Neural cell (in vitro differentiated cells): ENCODE results near the gene PPFIBP1. TPM values are rescaled to one million over a fixed set of nuclear protein-coding genes. Genes with fewer than 3 reads are reported as not detected.

ENCODE experiments used
- H2AFZ ChIP-seq: fragments of 200-600, 300-800 bp; sonication (generic), shearing (Covaris generic); 2 replicates; pipeline ENCODE4 v1.6.0; 2014; ENCODE audit warnings: low read depth, mild to moderate bottlenecking, antibody characterized with exemption, low read length, moderate library complexity
- H3F3A ChIP-seq: fragments of 200-600 bp; shearing (Covaris generic); 2 replicates; pipeline ENCODE4 v1.6.1; 2016; ENCODE audit warnings: mild to moderate bottlenecking, moderate library complexity, mixed read lengths, antibody characterized with exemption, low read length; ENCODE audit not compliant: insufficient read depth, poor library complexity, severe bottlenecking
- H3K27ac ChIP-seq: fragments of 200-600, 300-800 bp; sonication (generic), shearing (Covaris generic); 2 replicates; pipeline ENCODE4 v1.5.1; 2014; ENCODE audit warnings: mild to moderate bottlenecking, low read length, moderate library complexity
- H3K27me3 ChIP-seq: fragments of 300-800, 200-600 bp; sonication (generic), shearing (Covaris generic); 2 replicates; pipeline ENCODE4 v1.6.0; 2014; ENCODE audit warnings: mild to moderate bottlenecking, low read depth, low read length, moderate library complexity; ENCODE audit not compliant: insufficient read depth
- H3K36me3 ChIP-seq: fragments of 300-800, 200-600 bp; sonication (generic), shearing (Covaris generic); 2 replicates; pipeline ENCODE4 v1.5.1; 2014; ENCODE audit warnings: mild to moderate bottlenecking, antibody characterized with exemption, low read length, moderate library complexity; ENCODE audit not compliant: insufficient read depth
- H3K4me2 ChIP-seq: fragments of 300-800, 200-600 bp; sonication (generic), shearing (Covaris generic); 2 replicates; pipeline ENCODE4 v1.6.0; 2014; ENCODE audit warnings: mild to moderate bottlenecking, low read length
- H3K4me3 ChIP-seq: fragments of 300-800, 200-600 bp; sonication (generic), shearing (Covaris generic); 2 replicates; pipeline ENCODE4 v1.5.1; 2014; ENCODE audit warnings: mild to moderate bottlenecking, low read length, moderate library complexity
- H3K79me2 ChIP-seq: fragments of 200-600 bp; shearing (Covaris generic); replicated peaks from 2 replicates; pipeline ENCODE4 v1.6.0; 2014; ENCODE audit warnings: mild to moderate bottlenecking, low read length, moderate library complexity; ENCODE audit not compliant: insufficient read depth
- H3K9ac ChIP-seq: fragments of 300-800, 200-600 bp; sonication (generic), shearing (Covaris generic); 2 replicates; pipeline ENCODE4 v1.6.1; 2016; ENCODE audit warnings: mild to moderate bottlenecking, low read length, mixed read lengths
- H3K9me2 ChIP-seq: fragments of 200-600 bp; shearing (Covaris generic); 2 replicates; pipeline ENCODE4 v1.6.1; 2016; ENCODE audit warnings: mild to moderate bottlenecking, low read length, mixed read lengths; ENCODE audit not compliant: insufficient read depth
- H3K9me3 ChIP-seq: fragments of 200-600, 300-800 bp; sonication (generic), shearing (Covaris generic); 2 replicates; pipeline ENCODE4 v1.6.1; 2016; ENCODE audit warnings: mild to moderate bottlenecking, mixed run types, low read length, moderate library complexity, mixed read lengths
- H4K20me1 ChIP-seq: fragments of 200-600 bp; shearing (Covaris generic); 2 replicates; pipeline ENCODE4 v1.6.1; 2016; ENCODE audit warnings: mild to moderate bottlenecking, mixed run types; ENCODE audit not compliant: insufficient read depth
- CTCF ChIP-seq: fragments of 450-650 bp; IDR thresholded peaks from 2 replicates; pipeline ENCODE4 v1.5.1; 2014; ENCODE audit warnings: antibody characterized with exemption, mild to moderate bottlenecking, moderate library complexity; ENCODE audit not compliant: poor library complexity, severe bottlenecking
- EP300 ChIP-seq: fragments of 450-650 bp; conservative IDR thresholded peaks from 2 replicates; pipeline ENCODE4 v1.6.1; 2014; ENCODE audit warnings: antibody characterized with exemption, mild to moderate bottlenecking, moderate library complexity; ENCODE audit not compliant: poor library complexity, severe bottlenecking
- EZH2 ChIP-seq: fragments of 200-600, 300-800 bp; shearing (Covaris generic), sonication (generic); IDR thresholded peaks from 2 replicates; pipeline ENCODE4 v1.6.1; 2014; ENCODE audit warnings: antibody characterized with exemption, low read length, borderline replicate concordance, mild to moderate bottlenecking; ENCODE audit not compliant: insufficient read depth, poor library complexity, severe bottlenecking
- MXI1 ChIP-seq: fragments of 450-650 bp; conservative IDR thresholded peaks from 2 replicates; pipeline ENCODE4 v1.6.1; 2014; ENCODE audit warnings: antibody characterized with exemption, mild to moderate bottlenecking; ENCODE audit not compliant: poor library complexity, severe bottlenecking
- POLR2AphosphoS5 ChIP-seq: IDR thresholded peaks from 2 replicates; pipeline ENCODE4 v1.6.1; 2012
- RAD21 ChIP-seq: fragments of 450-650 bp; conservative IDR thresholded peaks from 2 replicates; pipeline ENCODE4 v1.6.1; 2014; ENCODE audit warnings: antibody characterized with exemption, mild to moderate bottlenecking, moderate library complexity
- REST ChIP-seq: IDR thresholded peaks from 2 replicates; pipeline ENCODE4 v1.6.1; 2012; ENCODE audit warnings: borderline replicate concordance
- SMC3 ChIP-seq: fragments of 450-650 bp; conservative IDR thresholded peaks from 2 replicates; pipeline ENCODE4 v1.6.1; 2014; ENCODE audit warnings: antibody characterized with exemption, mild to moderate bottlenecking, moderate library complexity; ENCODE audit not compliant: poor library complexity
- TAF1 ChIP-seq: IDR thresholded peaks from 2 replicates; pipeline ENCODE4 v1.6.1; 2012; ENCODE audit warnings: low read depth
- polyA plus RNA-seq: library from polyadenylated mRNA; depleted of rRNA; stranded (reverse); fragments of >200 nt; gene quantifications from 2 replicates; pipeline ENCODE4 v1.2.3, GENCODE V29; 2014

PPFIBP1 gene
- polyA plus RNA-seq, 1 donor from 2014 or later = 30.2 TPM

GRCh38 chr12:27606986-27607385 is 83.0 kb downstream of the PPFIBP1 start:
- Histone ChIP-seq H3K9ac (no peak overlapping the region), H3K4me3 (no peak overlapping the region), H3K79me2 (no peaks in the 10 kb centered on the region), H3K27me3 (no peaks in the 10 kb centered on the region), H4K20me1 (no peaks in the 10 kb centered on the region), H3K27ac (no peak overlapping the region), H2AFZ (no peak overlapping the region), H3K9me2 (no peaks in the 10 kb centered on the region), H3F3A (no peaks in the 10 kb centered on the region), H3K4me2 (no peak overlapping the region), H3K9me3 (no peaks in the 10 kb centered on the region), H3K36me3 (no peaks in the 10 kb centered on the region)
- TF ChIP-seq RAD21 (no peak), CTCF (no peak), TAF1 (no peak), EZH2 (no peak), POLR2AphosphoS5 (no peak), REST (no peak), MXI1 (no peak), EP300 (no peak), SMC3 (no peak)

- no peak for TF ChIP-seq RAD21
- no peak for TF ChIP-seq TAF1
- no peak for TF ChIP-seq REST
- no peak for TF ChIP-seq EP300
- no peak for TF ChIP-seq MXI1
- H3K9me3 ChIP-seq = no peaks in the 10 kb centered on the region
- H3K27ac ChIP-seq = no peak overlapping the region
- no peak overlapping the region for H2AFZ ChIP-seq
- H3K36me3 ChIP-seq = no peaks in the 10 kb centered on the region
- no peaks in the 10 kb centered on the region for H3K9me2 ChIP-seq
- H3K9ac ChIP-seq = no peak overlapping the region
- H3K4me3 ChIP-seq = no peak overlapping the region
- no peaks in the 10 kb centered on the region for H4K20me1 ChIP-seq
- H3K4me2 ChIP-seq = no peak overlapping the region
- H3K27me3 ChIP-seq = no peaks in the 10 kb centered on the region
- no peaks in the 10 kb centered on the region for H3K79me2 ChIP-seq
- no peaks in the 10 kb centered on the region for H3F3A ChIP-seq
These were observed 83.6 kb downstream of the PPFIBP1 start for GRCh38 chr12:27607591-27607990.
